Hematopoietic multipotent progenitor cell (in vitro differentiated cells): ENCODE measurements around the gene COL7A1. TPM values are rescaled to one million over a fixed set of nuclear protein-coding genes. Genes with fewer than 3 reads are reported as not detected.

Experiments
- DNase-seq, 3 donors: peaks; one replicate each; pipeline ENCODE4 v3.0.0-alpha.2; 2011 to 2015; ENCODE audit warnings: low read depth in 2 of 3, low spot score in 2 of 3
- total RNA-seq: library from RNA; depleted of rRNA; stranded (reverse); fragments of >200 nt; gene quantifications from one replicate; pipeline ENCODE4 v1.2.3, GENCODE V29; 2012

The COL7A1 gene
- total RNA-seq, 1 donor = 0.27 TPM

- no peak for DNase-seq
Observed at GRCh38 chr3:48592519-48593087, 2.5 kb downstream of the COL7A1 start.

GRCh38 chr3:48591886-48592518, 3.1 kb downstream of the COL7A1 start:
- DNase-seq = no peak

GRCh38 chr3:48591436-48591835, 3.7 kb downstream of the COL7A1 start:
- no peak for DNase-seq

DNA sequence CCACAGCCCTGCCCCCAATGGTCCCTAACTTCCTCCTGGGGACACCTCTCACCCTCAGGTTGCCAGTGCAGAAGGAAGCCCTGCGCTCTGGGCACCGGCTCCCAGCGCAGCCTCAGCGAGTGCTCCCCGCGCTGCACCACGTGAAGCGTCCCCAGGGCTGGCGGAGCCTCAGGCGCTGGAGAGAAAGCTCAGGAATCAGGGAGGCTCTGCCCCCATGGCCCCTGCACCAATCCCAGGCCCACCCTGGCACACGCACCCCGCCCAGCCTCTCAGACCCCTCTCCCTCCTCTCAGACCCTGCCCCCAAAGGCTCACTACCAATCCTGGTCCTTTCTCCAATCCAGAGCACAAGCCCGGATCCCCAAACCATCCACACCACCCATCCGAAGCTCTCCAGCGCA, 6.9 kb downstream of the COL7A1 start:
- DNase-seq = no peak

- DNase-seq = no peak
Observed at GRCh38 chr3:48587686-48588085, 7.4 kb downstream of the COL7A1 start.

GRCh38 chr3:48585411-48585810, 9.7 kb downstream of the COL7A1 start:
- no peak for DNase-seq

- no peak for DNase-seq
Observed at GRCh38 chr3:48584836-48585235, 10.3 kb downstream of the COL7A1 start.

DNA sequence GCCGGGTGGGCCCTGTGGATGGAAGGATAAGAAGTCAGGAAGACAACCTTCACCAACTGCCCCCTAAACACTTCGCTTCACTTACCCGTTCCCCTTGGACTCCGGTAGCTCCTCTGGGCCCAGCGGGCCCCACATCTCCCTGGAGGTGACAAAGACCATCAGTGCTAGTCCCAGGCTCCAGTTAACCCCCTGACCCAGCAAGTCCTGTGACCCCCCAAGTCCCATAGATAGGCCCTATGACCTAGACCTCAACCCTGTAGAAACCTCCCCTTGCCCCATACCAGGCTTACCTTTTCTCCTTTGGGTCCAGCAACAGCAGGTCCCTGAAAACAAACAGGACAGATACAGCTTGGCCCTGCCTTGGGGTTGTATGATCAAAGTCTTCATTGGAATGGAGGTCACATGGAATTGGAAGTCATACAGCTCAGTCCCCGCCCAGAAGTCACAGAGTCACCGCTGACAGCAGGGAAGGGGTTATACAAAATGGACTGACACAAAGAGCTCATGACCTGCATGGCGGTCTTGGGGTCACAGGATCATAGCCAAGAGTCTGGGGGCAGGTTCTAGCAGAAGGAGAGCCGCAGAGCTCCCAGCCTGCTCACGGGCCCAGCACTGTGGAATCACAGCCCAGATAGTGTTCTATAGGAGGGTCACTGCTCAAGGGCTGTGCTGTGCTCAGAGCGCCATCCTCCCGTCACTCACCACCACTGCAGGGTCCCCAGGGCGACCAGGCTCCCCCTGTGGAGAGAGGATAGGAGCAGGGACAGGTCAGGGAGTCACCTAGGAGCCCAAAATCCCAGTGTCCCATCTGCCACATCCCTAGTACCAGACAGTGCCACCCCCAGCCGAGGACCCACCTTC, 13.3 kb downstream of the COL7A1 start:
- DNase-seq = no peak

- DNase-seq = no peak
Observed at GRCh38 chr3:48576647-48577046, 18.5 kb downstream of the COL7A1 start.

DNA sequence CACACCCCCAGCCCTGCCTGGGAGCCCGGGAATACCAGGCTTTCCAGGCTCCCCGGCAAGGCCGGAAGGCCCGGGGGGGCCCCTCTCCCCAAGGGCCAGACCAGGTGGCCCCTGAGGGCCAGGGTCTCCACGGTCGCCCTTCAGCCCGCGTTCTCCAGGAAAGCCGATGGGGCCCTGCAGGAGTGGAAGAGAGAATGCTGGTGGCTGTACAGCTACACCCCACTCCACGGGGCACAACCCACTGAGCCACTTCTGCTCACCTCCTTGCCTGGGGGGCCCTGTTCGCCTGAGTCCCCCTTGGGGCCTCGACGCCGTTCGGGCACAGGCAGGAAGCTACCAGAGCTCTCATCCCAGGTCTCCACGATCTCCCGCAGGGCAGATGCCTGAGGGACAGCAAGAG, 19.8 kb downstream of the COL7A1 start:
- DNase-seq = no peak

DNA sequence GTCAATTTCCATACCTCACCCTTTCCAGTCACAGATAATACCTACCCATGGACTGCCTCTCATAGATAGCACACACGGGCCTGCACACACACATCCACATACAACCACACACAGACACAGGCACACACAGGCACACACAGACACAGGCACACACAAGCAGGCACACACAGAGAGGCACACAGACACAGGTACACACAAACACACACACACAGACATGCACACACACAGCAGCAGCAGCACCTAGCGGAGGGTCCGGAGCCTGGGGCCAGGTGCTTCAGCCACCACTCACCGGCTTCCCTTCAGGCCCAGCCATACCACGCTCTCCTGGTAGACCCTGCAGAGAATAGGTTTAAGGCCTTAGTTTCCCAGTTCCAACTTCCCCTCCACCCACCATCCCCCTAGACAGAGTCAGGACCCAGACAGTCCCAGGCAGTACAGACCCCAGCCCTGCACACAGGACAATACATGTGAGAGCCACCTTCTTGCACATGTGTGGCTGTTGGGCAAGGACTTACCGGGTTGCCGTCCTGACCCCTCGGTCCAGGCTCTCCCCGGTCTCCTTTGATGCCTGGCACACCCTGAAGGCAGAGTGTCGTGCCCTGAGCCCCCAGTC, 21.1 kb downstream of the COL7A1 start:
- DNase-seq = no peak

DNA sequence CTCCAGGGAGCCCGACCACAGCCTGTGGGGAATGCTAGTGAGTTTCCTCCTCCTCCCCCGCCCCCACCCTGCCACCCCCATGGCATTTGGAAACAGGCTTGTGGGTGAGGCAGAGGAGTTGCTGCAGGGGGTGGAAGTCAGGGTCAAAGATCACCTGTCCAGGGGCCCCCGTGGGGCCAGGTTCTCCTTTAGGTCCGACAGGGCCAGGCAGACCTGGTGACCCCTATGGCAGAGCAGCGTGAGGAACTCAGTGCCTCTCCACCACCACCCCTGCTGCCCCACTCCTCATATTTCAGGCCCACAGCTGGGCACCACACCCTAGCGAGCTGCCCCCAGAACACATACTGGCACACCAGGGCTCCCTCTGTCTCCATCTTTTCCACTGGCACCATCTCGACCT, 22.6 kb downstream of the COL7A1 start:
- DNase-seq = no peak

GRCh38 chr3:48571938-48572337, 23.2 kb downstream of the COL7A1 start:
- DNase-seq = no peak

DNA sequence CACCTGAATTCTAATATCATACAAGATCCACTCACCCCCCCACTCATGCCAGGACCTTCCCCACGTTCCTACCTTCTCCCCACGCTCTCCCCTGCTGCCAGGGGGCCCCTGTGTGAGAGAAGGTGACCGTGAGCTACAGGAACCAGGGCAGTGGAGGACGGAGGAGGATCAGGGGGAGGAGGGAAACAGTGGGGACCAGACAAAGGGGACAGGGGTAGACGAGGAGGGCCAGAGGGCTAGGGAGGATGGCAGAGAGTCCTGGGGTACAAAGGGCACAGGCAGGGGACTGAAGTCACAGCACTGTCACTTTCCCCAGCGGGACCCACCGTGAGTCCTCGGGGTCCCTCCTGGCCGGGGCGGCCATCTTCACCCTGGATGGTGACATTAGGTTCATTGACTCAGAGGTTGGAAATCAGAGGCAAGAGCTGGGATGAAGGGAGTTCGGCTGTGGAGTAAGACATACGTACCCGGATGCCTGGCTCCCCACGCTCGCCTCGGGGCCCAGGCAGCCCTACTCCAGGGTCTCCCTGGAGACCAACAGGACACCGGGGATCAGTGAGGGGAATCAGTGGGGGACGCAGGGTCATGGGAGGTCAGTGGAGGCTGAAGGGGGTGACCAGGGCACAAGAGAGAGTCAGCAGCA, 25.2 kb downstream of the COL7A1 start:
- no peak for DNase-seq

- DNase-seq = no peak
Observed at GRCh38 chr3:48569400-48569799, 25.7 kb downstream of the COL7A1 start.

GRCh38 chr3:48568476-48568875, 26.7 kb downstream of the COL7A1 start:
- DNase-seq = no peak

GRCh38 chr3:48567500-48567899, 27.6 kb downstream of the COL7A1 start:
- no peak for DNase-seq

DNA sequence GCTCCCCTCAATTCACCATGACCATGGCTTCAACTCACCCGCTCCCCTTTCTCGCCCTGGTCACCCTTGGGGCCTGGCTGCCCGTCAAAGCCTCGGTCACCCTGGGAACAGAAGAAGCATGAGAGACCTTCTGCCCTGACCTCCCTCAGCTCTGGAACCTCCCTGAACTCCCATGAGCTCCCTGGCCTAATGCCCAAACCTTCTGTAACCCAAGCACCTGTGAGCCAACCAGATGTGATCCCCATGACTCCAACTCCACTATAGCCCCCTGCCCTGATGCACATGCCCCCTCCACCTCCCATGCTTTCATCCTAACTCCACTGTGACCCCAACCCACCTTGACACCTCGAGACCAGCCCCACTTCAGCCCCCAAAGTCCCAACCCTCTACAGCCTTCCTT, 28.0 kb downstream of the COL7A1 start:
- no peak for DNase-seq

- DNase-seq = no peak
Observed at GRCh38 chr3:48566401-48566760, 28.7 kb downstream of the COL7A1 start.

GRCh38 chr3:48565591-48566400, 29.3 kb downstream of the COL7A1 start:
- no peak for DNase-seq
